HepG2 (cell line): ENCODE measurements around the gene MB21D2. TPM values are rescaled to one million over a fixed set of nuclear protein-coding genes. Genes with fewer than 3 reads are reported as not detected.

Experiments
- ATAC-seq: fragments of 200-7000 bp; cut with Tn5 transposase; 3 replicates; pipeline ENCODE4 v1.9.1; 2020; ENCODE audit warnings: mild to moderate bottlenecking, moderate library complexity
- BruUV-seq: library from RNA; stranded (reverse); fragments of 400-500 nt; replicated peaks from 2 replicates; lab custom pipeline; 2021; lab: Mats Ljungman, UMichigan
- CTCF ChIA-PET: fragments of 300-600 bp; formaldehyde crosslinking; extraction: SDS; loops from one replicate; lab custom pipeline; 2021; ENCODE audit warnings: low total read pairs, inconsistent platforms, low intra/inter-chr PET ratio; lab: Yijun Ruan, JAX
- POLR2A ChIA-PET: fragments of 350-600 bp; sonication (Branson Sonifier 250); formaldehyde crosslinking; loops from one replicate; lab custom pipeline; 2020; ENCODE audit warnings: antibody characterized with exemption, inconsistent platforms; lab: Yijun Ruan, JAX
- DNase-seq: peaks from one replicate; pipeline ENCODE4 v3.0.0-alpha.2; 2015; ENCODE audit warnings: low spot score
- FAIRE-seq: peaks from 3 replicates; lab custom pipeline; 2011; peaks lifted over from hg19 to GRCh38; lab: Jason Lieb, UNC
- H2AFZ ChIP-seq: one replicate; pipeline ENCODE4 v1.6.1; 2011; ENCODE audit warnings: low read length, inconsistent platforms
- H3K27ac ChIP-seq: fragments of 300-600 bp; 3 replicates; pipeline ENCODE4 v1.8.0; 2011; ENCODE audit warnings: mixed run types, mild to moderate bottlenecking, mixed read lengths, low read length, inconsistent platforms; ENCODE audit not compliant: insufficient read depth; ENCODE audit errors: extremely low read length
- H3K27me3 ChIP-seq, 2 experiments: fragments of 200-600 bp in 1 of 2; 2 replicates in 1 of 2; 3 replicates in 1 of 2; pipeline versions ENCODE4 v1.6.0 to v1.8.0; 2011; ENCODE audit warnings: low read length in 2 of 2, mild to moderate bottlenecking in 2 of 2, moderate library complexity in 2 of 2, inconsistent platforms in 1 of 2; ENCODE audit not compliant: insufficient read depth in 2 of 2, control insufficient read depth in 1 of 2
- H3K36me3 ChIP-seq, 2 experiments: fragments of 200-600 bp in 1 of 2; replicated peaks in 1 of 2; 2 replicates in 1 of 2; 3 replicates in 1 of 2; pipeline versions ENCODE4 v1.5.1 to v1.8.0; 2011; ENCODE audit warnings: low read length in 2 of 2, inconsistent platforms in 1 of 2; ENCODE audit not compliant: insufficient read depth in 2 of 2, control insufficient read depth in 1 of 2
- H3K4me1 ChIP-seq: 2 replicates; pipeline ENCODE4 v1.5.1; 2012; ENCODE audit warnings: low read length, inconsistent platforms; ENCODE audit not compliant: insufficient read depth
- H3K4me2 ChIP-seq: 2 replicates; pipeline ENCODE4 v1.6.0; 2011; ENCODE audit warnings: low read depth, low read length, inconsistent platforms
- H3K4me3 ChIP-seq, 3 experiments: fragments of 200-600 bp in 1 of 3; sonication (generic), shearing (Covaris generic) in 1 of 3; replicated peaks in 1 of 3; 2 replicates each; pipeline ENCODE4 v1.5.1; 2011 to 2016; ENCODE audit warnings: low read length in 3 of 3, inconsistent platforms in 2 of 3, low read depth in 2 of 3, mild to moderate bottlenecking in 2 of 3, control low read depth in 1 of 3, mixed read lengths in 1 of 3; ENCODE audit not compliant: insufficient read depth in 1 of 3
- H3K79me2 ChIP-seq: one replicate; pipeline ENCODE4 v1.6.1; 2011; ENCODE audit warnings: low read length, inconsistent platforms; ENCODE audit not compliant: insufficient read depth
- H3K9ac ChIP-seq: 2 replicates; pipeline ENCODE4 v1.6.0; 2011; ENCODE audit warnings: mild to moderate bottlenecking, low read depth, low read length, inconsistent platforms; ENCODE audit not compliant: insufficient read depth
- H3K9me3 ChIP-seq: 2 replicates; pipeline ENCODE4 v1.5.1; 2012; ENCODE audit warnings: mild to moderate bottlenecking, low read length
- H4K20me1 ChIP-seq: 2 replicates; pipeline ENCODE4 v1.6.0; 2011; ENCODE audit warnings: inconsistent platforms, mild to moderate bottlenecking, low read length, moderate library complexity; ENCODE audit not compliant: insufficient read depth
- KLF12 ChIP-seq: sonication (generic); formaldehyde crosslinking; IDR thresholded peaks from 2 replicates; pipeline ENCODE4 v1.4.0; 2020; ENCODE audit warnings: missing genetic modification reagents, borderline replicate concordance
- MXD4 ChIP-seq: IDR thresholded peaks from 2 replicates; pipeline ENCODE4 v1.6.1; 2016; ENCODE audit warnings: mild to moderate bottlenecking, missing biosample characterization, missing genetic modification reagents
- POLR2AphosphoS2 ChIP-seq: IDR thresholded peaks from 2 replicates; pipeline ENCODE4 v1.6.1; 2011; ENCODE audit warnings: low read depth, low read length, improper control_type of control experiment
- RARA ChIP-seq: IDR thresholded peaks from 2 replicates; pipeline ENCODE4 v1.6.1; 2016; ENCODE audit warnings: missing genetic modification reagents, missing compliant biosample characterization
- SNAI1 ChIP-seq: sonication (generic); formaldehyde crosslinking; IDR thresholded peaks from 2 replicates; pipeline ENCODE4 v1.5.0; 2020; ENCODE audit warnings: mild to moderate bottlenecking, missing genetic modification reagents, borderline replicate concordance
- TAF15 ChIP-seq: fragments of 200-400 bp; formaldehyde crosslinking; IDR thresholded peaks from one replicate; pipeline ENCODE4 v1.6.1; 2018; ENCODE audit warnings: mild to moderate bottlenecking, low read depth, low read length; ENCODE audit not compliant: poor library complexity, severe bottlenecking
- TSC22D2 ChIP-seq: sonication (generic); formaldehyde crosslinking; IDR thresholded peaks from 2 replicates; pipeline ENCODE4 v1.5.1; 2020; ENCODE audit warnings: missing genetic modification reagents, mild to moderate bottlenecking, borderline replicate concordance
- ZBTB7B ChIP-seq: sonication (generic); formaldehyde crosslinking; IDR thresholded peaks from 2 replicates; pipeline ENCODE4 v1.4.0; 2020; ENCODE audit warnings: missing genetic modification reagents
- ZIK1 ChIP-seq: sonication (generic); formaldehyde crosslinking; IDR thresholded peaks from 2 replicates; pipeline ENCODE4 v1.5.0; 2020; ENCODE audit warnings: mild to moderate bottlenecking, low read depth, missing genetic modification reagents, borderline replicate concordance
- ZNF558 ChIP-seq: sonication (generic); formaldehyde crosslinking; IDR thresholded peaks from 2 replicates; pipeline ENCODE4 v1.9.0; 2022; ENCODE audit warnings: mild to moderate bottlenecking, missing genetic modification reagents, borderline replicate concordance
- ZNF879 ChIP-seq: sonication (generic); formaldehyde crosslinking; IDR thresholded peaks from 2 replicates; pipeline ENCODE4 v1.8.1; 2023; ENCODE audit warnings: missing genetic modification reagents
- WGBS: methylation state at CpG from one replicate; pipeline ENCODE4 v1.1.6; 2017; ENCODE audit warnings: low lambda C conversion rate; 5-methylcytosine and 5-hydroxymethylcytosine counted together
- in situ Hi-C: cut with HindIII; loops from 2 replicates; pipeline ENCODE4 v1.10.0; 2017; ENCODE audit warnings: low pct_unique_long_range_greater_than_20kb; ENCODE audit not compliant: extremely low pct_ligation_motif_present
- intact Hi-C: fragments of 100-400 bp; cut with micrococcal nuclease; formaldehyde crosslinking; loops from one replicate; pipeline ENCODE4 v1.10.0; 2022; ENCODE audit not compliant: unreplicated experiment
- polyA plus RNA-seq, 8 experiments: library from polyadenylated mRNA; depleted of rRNA in 3 of 8; stranded (reverse) in 7 of 8; unstranded in 1 of 8; fragments of >200 nt; fragmentation: Illumina TruSeq in 4 of 8; extraction: Trizol in 4 of 8; gene quantifications; 2 replicates each; pipeline versions ENCODE4 v1.2.1 to v1.2.3, GENCODE V29; 2011 to 2016; ENCODE audit warnings: low read depth in 4 of 8, missing spikeins in 1 of 8, mixed read lengths in 1 of 8; ENCODE audit not compliant: insufficient read depth in 1 of 8
- total RNA-seq, 5 experiments: library from RNA; depleted of rRNA; stranded (reverse); fragments of >200 nt; fragmentation: Illumina TruSeq; extraction: Trizol; gene quantifications; 2 replicates each; pipeline ENCODE4 v1.2.3, GENCODE V29; 2016; ENCODE audit warnings: low read depth in 1 of 5
- TF ChIP-seq, protein P1 (sequence below): fragments of 450-650 bp; IDR thresholded peaks from 2 replicates; pipeline ENCODE4 v1.6.1; 2016
- TF ChIP-seq, protein P2 (sequence below): sonication (generic); formaldehyde crosslinking; IDR thresholded peaks from 2 replicates; pipeline ENCODE4 v1.4.0; 2020; ENCODE audit warnings: missing genetic modification reagents, borderline replicate concordance
- TF ChIP-seq, protein P3 (sequence below): sonication (generic); formaldehyde crosslinking; IDR thresholded peaks from 2 replicates; pipeline ENCODE4 v1.8.0; 2023; ENCODE audit warnings: mild to moderate bottlenecking, missing genetic modification reagents

Gene MB21D2
- total and polyA plus RNA-seq, 2 of the 13 experiments (the other 11 are each of a cell fraction or from before 2014, with no cell fraction given) = 0.90 to 1.6 TPM

DNA sequence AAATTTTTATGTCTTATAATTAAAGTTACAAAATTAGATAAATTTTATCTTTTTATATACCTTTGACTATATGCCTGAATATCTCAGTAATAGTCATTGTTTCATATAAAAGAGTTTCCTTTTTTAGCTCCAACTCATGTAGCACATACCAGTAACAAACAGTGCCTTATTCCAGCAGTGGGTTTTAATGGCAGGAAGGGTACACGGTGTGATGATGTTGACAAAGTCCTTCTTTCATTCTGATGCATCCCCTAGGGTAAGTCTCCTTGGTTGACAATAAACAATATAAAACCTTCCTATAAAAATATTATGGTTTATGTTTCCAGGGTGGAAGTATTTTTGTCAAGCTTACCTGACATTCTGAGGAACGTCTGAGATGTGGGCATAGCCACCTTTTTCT is 113.2 kb downstream of the MB21D2 start:
- ATAC-seq (no peak), DNase-seq (no peak), FAIRE-seq (no peak)
- no peak overlapping the region for H3K9ac ChIP-seq
- no peaks in the 10 kb centered on the region for H3K9me3 ChIP-seq
- no peaks in the 10 kb centered on the region for H4K20me1 ChIP-seq
- H3K27ac ChIP-seq = no peak overlapping the region
- intact Hi-C loops = no loop called here
- no peak for TF ChIP-seq RARA (CRISPR knock-in tag)
- TF ChIP-seq KLF12 (CRISPR knock-in tag) = no peak
- TF ChIP-seq ZIK1 = no peak
- TF ChIP-seq, protein P1, sequence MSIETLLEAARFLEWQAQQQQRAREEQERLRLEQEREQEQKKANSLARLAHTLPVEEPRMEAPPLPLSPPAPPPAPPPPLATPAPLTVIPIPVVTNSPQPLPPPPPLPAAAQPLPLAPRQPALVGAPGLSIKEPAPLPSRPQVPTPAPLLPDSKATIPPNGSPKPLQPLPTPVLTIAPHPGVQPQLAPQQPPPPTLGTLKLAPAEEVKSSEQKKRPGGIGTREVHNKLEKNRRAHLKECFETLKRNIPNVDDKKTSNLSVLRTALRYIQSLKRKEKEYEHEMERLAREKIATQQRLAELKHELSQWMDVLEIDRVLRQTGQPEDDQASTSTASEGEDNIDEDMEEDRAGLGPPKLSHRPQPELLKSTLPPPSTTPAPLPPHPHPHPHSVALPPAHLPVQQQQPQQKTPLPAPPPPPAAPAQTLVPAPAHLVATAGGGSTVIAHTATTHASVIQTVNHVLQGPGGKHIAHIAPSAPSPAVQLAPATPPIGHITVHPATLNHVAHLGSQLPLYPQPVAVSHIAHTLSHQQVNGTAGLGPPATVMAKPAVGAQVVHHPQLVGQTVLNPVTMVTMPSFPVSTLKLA = no peak
- TF ChIP-seq POLR2AphosphoS2 = no peak
- TF ChIP-seq ZNF879 (CRISPR knock-in tag) = no peak
- no peak for TF ChIP-seq TAF15
- TF ChIP-seq ZBTB7B (CRISPR knock-in tag) = no peak
- TF ChIP-seq ZNF558 (CRISPR knock-in tag) = no peak
- TF ChIP-seq TSC22D2 (CRISPR knock-in tag) = no peak
- TF ChIP-seq, protein P2, sequence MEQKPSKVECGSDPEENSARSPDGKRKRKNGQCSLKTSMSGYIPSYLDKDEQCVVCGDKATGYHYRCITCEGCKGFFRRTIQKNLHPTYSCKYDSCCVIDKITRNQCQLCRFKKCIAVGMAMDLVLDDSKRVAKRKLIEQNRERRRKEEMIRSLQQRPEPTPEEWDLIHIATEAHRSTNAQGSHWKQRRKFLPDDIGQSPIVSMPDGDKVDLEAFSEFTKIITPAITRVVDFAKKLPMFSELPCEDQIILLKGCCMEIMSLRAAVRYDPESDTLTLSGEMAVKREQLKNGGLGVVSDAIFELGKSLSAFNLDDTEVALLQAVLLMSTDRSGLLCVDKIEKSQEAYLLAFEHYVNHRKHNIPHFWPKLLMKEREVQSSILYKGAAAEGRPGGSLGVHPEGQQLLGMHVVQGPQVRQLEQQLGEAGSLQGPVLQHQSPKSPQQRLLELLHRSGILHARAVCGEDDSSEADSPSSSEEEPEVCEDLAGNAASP (CRISPR knock-in tag) = no peak
- TF ChIP-seq, protein P3, sequence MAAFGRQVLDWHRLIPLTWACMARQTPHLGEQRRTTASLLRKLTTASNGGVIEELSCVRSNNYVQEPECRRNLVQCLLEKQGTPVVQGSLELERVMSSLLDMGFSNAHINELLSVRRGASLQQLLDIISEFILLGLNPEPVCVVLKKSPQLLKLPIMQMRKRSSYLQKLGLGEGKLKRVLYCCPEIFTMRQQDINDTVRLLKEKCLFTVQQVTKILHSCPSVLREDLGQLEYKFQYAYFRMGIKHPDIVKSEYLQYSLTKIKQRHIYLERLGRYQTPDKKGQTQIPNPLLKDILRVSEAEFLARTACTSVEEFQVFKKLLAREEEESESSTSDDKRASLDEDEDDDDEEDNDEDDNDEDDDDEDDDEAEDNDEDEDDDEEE (CRISPR knock-in tag) = no peak
- TF ChIP-seq MXD4 = no peak
- TF ChIP-seq SNAI1 = no peak
- ChIA-PET CTCF (interaction anchor here (2.4 kb wide), 1 partner anchor 337 kb away, joined by 15 read pairs; no protein-coding TSS in a partner anchor), POLR2A (no interaction called here)
- 78% methylated on average over 2 of the region's 2 CpGs for WGBS
- no peaks in the 10 kb centered on the region for H3K4me1 ChIP-seq
- no peaks in the 10 kb centered on the region for H3K27me3 ChIP-seq
- H3K4me2 ChIP-seq = no peak overlapping the region
- no peaks in the 10 kb centered on the region for H3K36me3 ChIP-seq
- in situ Hi-C loops = loop anchor here (5.0 to 25.0 kb wide), 3 partner anchors 237 to 658 kb away; no protein-coding TSS in a partner anchor
- H2AFZ ChIP-seq = no peak overlapping the region
- no peaks in the 10 kb centered on the region for H3K79me2 ChIP-seq
- BruUV-seq = no TSS peak
- no peak overlapping the region for H3K4me3 ChIP-seq
